Stimulated activated CD8-positive, alpha-beta memory T cell treated with anti-CD3 and anti-CD28 coated beads, Interleukin-7, amount 100 ng/mL, for 1 hour (primary cell): ENCODE measurements around the gene SLC39A10.
"Not testable (repeated sequence)": the region's sequence is repeated elsewhere in the genome, so short reads cannot be mapped to it uniquely, and the experiment has no call there.

Source experiments
- DNase-seq, 2 donors: peaks; one replicate each; pipeline ENCODE4 v3.0.0-alpha.2; 2020; ENCODE audit warnings: low read depth in 2 of 2

SLC39A10 gene

GRCh38 chr2:195656859-195657633 lies at the start of gene SLC39A10:
SLC39A10 (plus strand) TSS chr2:195657226; CDS start chr2:195680043, 22,817 bp downstream.
- peak; percentile 96 to 97 for DNase-seq

- DNase-seq: no peak
Observed at GRCh38 chr2:195608768-195609454, 48.1 kb upstream of the SLC39A10 start.

- no peak for DNase-seq
Observed at GRCh38 chr2:195610717-195611116, 46.3 kb upstream of the SLC39A10 start.

- no peak for DNase-seq
Observed at GRCh38 chr2:195612611-195613495, 44.2 kb upstream of the SLC39A10 start.

GRCh38 chr2:195613922-195614321 lies 43.1 kb upstream of the SLC39A10 start:
- DNase-seq: no peak

- no peak for DNase-seq
Observed at GRCh38 chr2:195619590-195619989, 37.4 kb upstream of the SLC39A10 start.

- DNase-seq: no peak
Observed at GRCh38 chr2:195620501-195620900, 36.5 kb upstream of the SLC39A10 start.

GRCh38 chr2:195622966-195623365 lies 34.1 kb upstream of the SLC39A10 start:
- no peak for DNase-seq

GRCh38 chr2:195626507-195626906 lies 30.5 kb upstream of the SLC39A10 start:
- DNase-seq: no peak

- DNase-seq: no peak
Observed at GRCh38 chr2:195628666-195629065, 28.4 kb upstream of the SLC39A10 start.

GRCh38 chr2:195632856-195633572 lies 24.0 kb upstream of the SLC39A10 start:
- no peak for DNase-seq

- no peak for DNase-seq
Observed at GRCh38 chr2:195633573-195633870, 23.5 kb upstream of the SLC39A10 start.

- no peak for DNase-seq
Observed at GRCh38 chr2:195633974-195634373, 23.1 kb upstream of the SLC39A10 start.

- DNase-seq: no peak
Observed at GRCh38 chr2:195636890-195637289, 20.1 kb upstream of the SLC39A10 start.

GRCh38 chr2:195638750-195639149 lies 18.3 kb upstream of the SLC39A10 start:
- no peak for DNase-seq

GRCh38 chr2:195639238-195639858 lies 17.7 kb upstream of the SLC39A10 start:
- no peak for DNase-seq

GRCh38 chr2:195639959-195640358 lies 17.1 kb upstream of the SLC39A10 start:
- DNase-seq: no peak

GRCh38 chr2:195642027-195642678 lies 14.9 kb upstream of the SLC39A10 start:
- no peak for DNase-seq

GRCh38 chr2:195642679-195643068 lies 14.4 kb upstream of the SLC39A10 start:
- no peak for DNase-seq

GRCh38 chr2:195644708-195645107 lies 12.3 kb upstream of the SLC39A10 start:
- not testable (repeated sequence) for DNase-seq

- DNase-seq: no peak
Observed at GRCh38 chr2:195645413-195645812, 11.6 kb upstream of the SLC39A10 start.
